ENCODE data around the gene RGS3.
"Not testable (repeated sequence)": the region's sequence is repeated elsewhere in the genome, so short reads cannot be mapped to it uniquely, and the experiment has no call there.

RGS3 gene

DNA sequence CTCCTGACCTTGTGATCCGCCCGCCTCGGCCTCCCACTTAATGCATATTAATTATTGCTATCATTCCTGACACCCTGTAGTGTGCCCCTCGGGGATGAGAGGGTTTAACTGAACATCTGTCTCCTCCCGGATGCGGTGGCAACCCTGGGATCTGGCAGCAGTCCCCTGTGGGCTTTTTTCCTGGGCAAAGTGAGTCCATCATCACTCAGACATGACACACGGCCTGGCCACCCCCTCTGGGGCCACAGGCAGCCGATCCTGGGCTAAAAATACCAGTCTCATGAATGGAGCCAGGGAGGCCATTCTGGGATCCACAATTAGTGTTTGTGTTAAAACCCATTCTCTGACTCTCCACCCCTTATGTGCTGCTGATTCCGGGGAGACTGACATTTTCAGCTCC, 161.2 kb downstream of the RGS3 start:
- DNase-seq = no peak

DNA sequence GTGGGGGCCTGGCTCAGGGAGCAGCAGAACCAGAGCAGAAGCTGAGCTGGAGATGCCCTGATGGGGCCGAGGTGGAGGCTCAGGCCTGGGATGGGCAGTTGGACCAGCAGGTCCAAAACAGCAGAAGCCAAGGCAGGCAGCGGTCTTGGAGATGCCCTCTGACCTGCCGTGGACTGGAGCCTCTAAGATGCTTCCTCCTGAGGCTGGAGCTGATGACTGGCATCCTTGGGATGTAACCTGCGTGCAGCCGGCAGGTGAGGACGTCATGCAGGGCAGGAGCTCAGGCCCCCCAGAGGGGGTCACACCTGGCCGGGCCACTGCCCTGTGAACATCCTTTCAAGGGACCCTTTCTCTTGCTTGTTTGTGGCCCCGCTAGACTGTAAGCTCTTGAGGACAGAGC, 162.0 kb downstream of the RGS3 start:
- DNase-seq = no peak

DNA sequence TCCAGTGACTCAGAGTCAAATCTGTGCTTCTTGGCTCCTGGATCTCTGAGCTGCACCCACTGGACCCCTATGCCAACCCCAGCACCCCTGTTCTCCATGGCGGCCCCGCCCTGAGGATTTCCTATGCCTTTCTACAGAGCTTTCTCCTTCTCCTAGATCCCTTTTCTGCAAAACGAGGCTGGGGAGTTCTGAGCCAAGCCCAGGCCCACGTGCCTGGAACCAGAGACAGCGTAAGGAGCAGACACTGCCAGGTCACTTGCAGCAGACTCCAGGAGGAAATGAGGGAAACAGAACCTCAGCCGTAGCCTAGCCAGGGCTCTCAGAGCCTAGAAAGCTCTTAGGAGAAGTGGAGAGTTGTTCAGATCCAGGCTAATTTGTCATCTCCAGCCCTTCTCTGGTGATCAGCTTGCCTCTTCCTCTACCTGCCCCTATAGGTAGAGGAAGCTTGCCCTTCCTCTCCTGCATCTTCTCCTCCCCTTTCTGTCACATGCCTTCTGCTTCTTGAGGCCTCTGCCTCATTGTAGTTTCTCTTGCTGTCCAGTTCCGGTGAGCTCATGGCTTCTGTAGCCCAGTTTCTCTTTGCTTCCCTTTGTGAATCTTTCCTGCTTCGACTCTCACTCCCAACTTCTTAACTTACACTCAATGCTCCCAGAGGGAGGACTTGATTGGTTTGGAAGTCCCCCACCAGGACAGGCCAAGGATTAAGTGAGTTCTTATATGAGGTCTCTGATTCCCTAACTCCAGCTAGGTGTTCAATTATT, 163.4 kb downstream of the RGS3 start:
- no peak for DNase-seq

DNA sequence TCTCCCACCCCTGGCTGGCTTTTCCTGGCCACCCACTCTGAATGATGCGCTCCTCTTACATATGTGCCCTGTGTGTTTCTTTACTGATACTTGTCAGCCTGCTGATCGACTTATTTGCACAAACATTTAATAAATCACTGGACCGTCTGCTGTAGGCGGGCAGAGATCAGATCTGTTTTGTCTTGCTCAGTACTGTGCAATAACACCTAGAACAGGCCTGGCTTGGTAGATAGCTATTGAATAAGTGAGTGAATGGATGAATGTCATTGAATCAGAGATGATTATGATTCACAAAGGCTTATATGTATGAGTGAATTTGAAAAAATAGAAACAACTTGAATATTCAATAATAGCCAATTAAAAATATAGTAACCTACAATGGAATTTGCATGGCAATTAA, 165.1 kb downstream of the RGS3 start:
- DNase-seq = no peak

GRCh38 chr9:113630386-113631136, 167.0 kb downstream of the RGS3 start:
- DNase-seq = peak; percentile 1 to 11

DNA sequence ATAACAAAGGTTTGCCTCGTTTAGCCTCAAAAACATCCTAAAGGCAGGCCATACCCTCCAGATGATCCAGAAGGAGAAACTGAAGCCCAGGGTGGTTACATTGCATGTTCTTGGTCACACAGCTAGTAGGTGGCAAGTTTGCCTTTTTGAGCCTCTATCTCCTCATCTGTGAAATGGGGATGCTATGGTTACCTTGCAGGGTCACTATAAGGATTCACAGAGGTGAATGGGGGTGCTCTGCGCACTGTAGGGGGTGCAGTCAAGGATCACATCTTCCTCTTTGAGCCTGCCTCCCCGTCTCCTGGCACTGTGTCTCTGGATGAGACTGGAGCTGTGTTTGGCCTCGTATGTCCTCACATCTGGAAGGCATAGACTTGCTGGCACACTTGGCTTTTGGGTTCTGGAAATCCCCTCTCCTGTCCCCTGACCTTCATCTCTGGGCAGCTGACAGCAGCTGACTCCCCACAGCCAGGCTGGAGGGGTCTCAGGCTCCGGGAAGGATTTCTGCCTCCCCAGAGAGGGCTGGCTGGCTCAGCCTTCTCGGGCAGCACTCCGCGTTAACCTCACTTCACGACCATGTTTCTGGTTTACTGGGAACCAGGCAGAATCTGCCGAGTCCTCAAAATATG, 167.7 kb downstream of the RGS3 start:
- DNase-seq = no peak

DNA sequence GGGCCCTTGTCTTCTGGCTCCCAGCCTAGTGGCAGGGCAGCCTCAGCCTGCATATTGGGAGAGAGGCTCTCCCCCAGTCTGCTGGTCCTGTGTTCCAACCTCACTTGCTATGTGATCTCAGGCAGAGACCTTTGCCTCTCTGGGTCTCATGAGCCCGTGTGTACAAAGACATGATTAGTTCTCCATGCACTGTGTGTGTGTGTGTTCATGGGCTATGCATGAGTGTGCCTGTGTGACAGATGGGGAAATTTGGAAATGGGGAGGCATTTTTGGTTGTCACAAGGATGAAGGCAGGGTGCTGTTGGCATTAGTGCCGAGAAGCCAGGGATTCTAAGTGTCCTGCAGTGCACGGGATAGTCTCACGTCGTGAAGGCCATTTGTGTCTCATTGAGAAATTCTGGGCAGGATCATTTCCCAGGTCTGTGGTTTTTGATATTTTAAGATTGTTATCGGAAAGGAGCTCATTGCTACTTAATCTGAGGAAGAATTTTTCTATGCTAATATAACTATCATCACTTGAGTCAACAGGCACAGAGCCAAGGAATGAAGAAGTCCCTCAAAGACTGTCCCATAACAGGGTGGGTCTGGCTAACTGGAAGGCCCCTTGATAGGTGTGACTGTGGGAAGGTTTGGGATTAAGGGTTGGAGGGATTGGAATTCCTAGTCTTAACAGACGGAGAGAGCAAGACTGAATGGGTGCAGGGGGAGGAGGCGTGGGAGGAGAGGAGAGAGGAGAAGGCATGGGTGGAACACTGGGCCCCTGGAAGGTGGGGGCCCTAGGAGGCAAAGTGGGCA, 168.5 kb downstream of the RGS3 start:
- no peak for DNase-seq

DNA sequence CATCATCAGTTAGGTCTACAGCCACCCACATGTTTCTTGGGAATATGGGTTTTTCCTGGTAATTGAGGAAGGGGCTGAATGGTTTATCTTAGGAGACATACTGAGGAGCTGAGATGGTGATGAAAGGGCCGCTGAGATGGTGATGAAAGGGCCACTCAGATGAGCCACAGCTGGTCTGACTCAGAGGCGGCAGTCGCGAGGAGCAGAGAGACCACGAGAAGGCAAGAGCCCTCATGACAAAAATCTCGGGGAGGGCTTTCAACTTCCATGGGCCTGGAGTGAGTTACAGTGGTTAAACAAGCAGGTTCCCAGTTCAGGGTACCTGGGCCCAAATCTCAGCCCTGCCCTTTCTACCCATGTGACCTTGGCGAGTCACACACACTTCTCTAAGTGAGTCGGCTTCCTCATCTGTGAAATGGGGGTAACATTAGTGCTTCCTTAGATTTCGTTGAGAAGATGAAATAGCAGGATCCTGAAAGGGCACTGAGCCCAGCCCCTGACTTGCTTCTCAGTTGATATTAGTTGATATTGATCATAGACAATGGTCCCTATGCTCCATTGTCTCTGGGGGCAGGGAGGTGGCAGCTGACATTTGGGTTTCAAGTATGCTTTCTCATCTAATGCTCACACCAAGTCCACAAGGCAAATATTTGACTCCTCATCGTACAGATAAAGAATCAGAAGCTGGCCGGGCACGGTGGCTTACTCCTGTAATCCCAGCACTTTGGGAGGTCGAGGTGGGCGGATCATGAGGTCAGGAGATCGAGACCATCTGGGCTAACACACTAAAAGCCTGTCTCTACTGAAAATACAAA, 169.5 kb downstream of the RGS3 start:
- DNase-seq = no peak

GRCh38 chr9:113633782-113634595, 170.5 kb downstream of the RGS3 start:
- no peak for DNase-seq

GRCh38 chr9:113634596-113635515, 171.3 kb downstream of the RGS3 start:
- DNase-seq = no peak

DNA sequence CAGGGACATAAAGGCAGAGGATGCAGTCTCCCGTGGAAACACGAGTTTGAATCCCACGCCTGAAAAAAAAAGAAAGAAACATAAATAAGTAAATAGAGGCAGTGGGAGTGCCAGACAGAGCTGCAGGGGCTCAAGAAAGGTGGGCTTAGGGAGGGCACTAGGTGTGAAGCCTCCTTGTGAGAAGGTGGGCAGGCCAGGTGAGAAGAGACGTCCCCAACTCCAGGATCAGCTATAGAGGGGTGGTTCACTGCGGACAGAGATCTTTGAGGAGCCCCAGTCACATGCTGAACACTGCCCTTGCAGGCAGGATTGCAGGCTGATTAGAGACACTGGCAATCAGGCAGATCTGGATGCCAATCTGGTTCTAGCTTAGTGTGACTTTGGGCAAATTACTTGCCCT, 172.1 kb downstream of the RGS3 start:
- DNase-seq = no peak

DNA sequence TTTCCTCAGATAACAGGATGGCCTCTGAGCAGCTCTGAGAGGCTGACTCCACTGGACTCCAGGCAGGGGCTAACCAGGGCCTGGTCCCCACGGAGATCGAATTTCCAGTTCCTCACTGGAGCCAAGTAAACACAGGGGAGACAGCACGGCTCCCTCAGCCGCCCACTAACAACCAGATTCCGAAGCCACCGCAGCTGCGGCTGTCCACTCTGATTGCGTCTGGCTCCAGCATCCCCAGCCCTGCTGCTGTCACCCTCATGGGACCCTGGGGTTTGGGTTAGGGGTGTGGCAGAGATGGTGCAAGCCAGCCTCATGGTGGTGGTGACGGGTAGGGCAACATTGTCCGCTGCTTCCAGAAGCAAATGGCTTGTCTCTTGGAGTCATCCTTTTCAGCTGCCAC, 172.6 kb downstream of the RGS3 start:
- DNase-seq = no peak

GRCh38 chr9:113636693-113637092, 173.2 kb downstream of the RGS3 start:
- DNase-seq = no peak

DNA sequence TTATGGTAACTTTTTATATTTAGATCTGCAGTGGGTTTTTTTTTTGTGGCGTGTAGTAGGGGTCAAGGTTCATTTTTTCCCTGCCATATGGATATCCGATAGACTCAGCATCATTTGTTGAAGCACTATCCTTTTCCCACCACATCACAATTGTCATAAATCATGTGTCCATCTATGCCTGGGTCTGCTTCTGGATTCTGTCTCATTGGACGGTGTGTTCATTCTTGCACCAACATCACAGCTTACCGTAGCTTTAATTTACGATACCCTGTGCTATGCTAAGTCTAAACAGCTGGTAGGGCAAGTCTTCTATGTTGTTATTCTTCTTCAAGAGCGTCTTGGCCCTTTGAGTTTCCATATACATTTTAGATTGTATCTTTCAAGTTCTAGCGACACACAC, 175.0 kb downstream of the RGS3 start:
- DNase-seq = no peak

- no peak for DNase-seq
These were observed 175.4 kb downstream of the RGS3 start for GRCh38 chr9:113638897-113639296.

DNA sequence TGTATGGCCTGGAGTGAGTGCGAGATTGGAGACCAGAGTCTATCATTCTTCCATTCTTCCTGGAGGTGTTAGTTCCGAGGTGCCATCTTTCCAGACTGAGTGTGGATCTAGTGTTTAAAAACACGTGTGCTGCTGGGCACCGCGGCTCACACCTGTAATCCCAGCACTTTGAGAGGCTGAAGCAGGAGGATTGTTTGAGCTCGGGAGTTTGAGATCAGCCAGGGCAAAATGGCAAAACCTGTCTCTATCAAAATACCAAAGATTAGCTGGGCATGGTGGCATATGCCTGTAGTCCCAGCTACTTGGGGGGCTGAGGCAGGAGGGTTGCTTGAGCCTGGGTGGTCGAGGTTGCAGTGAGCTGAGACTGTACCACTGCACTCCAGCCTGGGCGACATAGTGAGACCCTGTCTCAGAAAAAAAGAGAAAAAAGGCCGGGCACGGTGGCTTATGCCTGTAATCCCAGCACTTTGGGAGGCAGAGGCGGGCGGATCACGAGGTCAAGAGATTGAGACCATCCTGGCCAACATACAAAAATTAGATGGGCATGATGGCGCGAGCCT, 176.0 kb downstream of the RGS3 start:
- DNase-seq = not testable (repeated sequence)

DNA sequence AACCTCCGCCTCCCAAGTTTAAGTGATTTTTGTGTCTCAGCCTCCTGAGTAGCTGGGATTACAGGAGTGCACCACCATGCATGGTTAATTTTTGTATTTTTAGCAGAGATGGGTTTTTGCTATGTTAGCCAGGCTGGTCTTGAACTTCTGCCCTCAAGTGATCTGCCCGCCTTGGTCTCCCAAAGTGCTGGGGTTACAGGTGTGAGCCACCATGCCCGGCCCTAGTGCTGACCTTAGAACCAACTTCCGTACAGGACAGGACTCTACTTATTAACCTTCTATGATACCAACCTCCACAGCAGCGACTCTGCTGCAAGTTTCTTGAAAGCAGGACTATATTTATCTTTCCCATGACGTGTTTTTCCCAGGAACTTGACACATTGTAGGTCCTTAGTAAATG, 176.9 kb downstream of the RGS3 start:
- DNase-seq = no peak

DNA sequence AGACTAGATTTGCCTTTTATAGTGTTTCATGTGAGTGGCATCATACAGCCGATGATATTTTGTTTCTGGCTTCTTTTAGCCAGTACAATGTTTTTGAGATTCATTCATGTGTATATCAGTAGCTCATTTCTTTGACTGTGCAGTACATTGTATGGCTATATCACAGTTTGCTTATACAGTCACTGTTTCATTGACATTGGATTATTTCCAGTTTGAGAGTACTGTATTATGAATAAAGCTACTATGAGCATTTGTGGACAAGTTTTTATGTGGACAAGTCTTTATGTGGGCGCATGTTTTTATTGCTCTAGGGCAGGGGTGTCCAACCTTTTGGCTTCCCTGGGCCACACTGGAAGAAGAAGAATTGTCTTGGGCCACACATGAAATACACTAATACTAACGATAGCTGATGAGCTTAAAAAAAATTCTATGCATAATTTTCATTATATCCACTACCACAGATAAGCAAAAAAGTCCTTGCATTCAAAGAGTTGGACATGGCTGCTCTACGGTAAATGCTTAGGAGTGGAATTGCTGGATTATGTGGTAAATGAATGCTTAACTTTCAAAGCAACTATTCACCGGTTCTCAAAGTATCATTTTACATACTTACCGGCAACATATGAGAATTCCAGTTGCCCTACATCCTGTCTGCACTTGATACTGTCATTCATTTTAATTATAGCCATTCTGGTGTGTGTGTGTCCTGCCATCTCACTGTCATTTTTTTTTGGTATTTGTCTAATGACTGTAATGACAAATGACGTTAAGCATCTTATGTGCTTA, 177.8 kb downstream of the RGS3 start:
- DNase-seq = no peak

DNA sequence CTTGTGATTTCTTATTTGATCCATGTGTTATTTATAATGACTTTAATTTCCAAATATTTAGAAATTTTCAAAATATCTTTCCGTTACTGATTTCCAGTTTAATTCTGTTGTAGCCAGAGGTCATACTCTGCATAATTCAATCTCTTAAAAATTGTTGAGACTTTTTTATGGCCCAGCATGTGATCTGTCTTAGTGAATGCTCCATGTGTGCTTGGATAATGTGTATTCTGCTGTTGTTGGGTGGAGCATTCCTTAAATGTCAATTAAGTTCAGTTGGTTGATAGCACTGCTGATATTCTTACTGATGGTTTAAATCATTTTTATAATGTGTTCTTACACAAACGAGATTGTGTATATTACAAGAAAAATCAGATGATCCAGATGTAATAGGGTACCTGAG, 180.8 kb downstream of the RGS3 start:
- DNase-seq = no peak
